ENCODE data around the gene ATP8A2. TPM values are rescaled to one million over a fixed set of nuclear protein-coding genes. Genes with fewer than 3 reads are reported as not detected.

ATP8A2 gene
- total RNA-seq, 1 donor from 2014 or later = 3.4 TPM

DNA sequence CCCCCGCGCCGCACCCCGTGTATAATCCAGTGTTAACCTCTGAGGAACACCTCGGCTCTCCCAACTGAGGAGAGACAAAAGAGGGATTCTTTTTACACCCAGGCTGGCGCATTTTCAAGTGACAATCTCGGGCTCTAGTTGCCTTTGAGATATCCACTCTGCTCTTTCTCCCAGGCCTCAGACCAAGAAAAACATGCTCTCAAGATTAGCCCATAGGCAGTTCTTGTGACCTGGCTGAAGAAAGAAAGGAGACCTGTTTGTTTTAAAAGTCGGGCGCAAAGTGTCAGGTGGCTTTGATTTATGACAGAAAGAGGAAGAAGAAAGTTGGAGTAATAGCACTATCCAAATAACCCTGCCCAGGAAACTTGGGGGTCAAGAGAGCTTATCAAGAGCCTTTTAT, 652.8 kb downstream of the ATP8A2 start:
- H3K9me3 Mint-ChIP-seq = no peaks in the 10 kb centered on the region
- peaks cover 33% of the 10 kb centered on the region for H3K4me1 Mint-ChIP-seq
- no peaks in the 10 kb centered on the region for H3K36me3 Mint-ChIP-seq (ENCODE audit: low read depth)
- H3K4me3 Mint-ChIP-seq = no peak overlapping the region
- no peak overlapping the region for H3K27ac Mint-ChIP-seq (ENCODE audit: unreplicated experiment)
- DNase-seq (ENCODE audit: low read depth, low spot score) = no peak
- TF ChIP-seq, protein P1, sequence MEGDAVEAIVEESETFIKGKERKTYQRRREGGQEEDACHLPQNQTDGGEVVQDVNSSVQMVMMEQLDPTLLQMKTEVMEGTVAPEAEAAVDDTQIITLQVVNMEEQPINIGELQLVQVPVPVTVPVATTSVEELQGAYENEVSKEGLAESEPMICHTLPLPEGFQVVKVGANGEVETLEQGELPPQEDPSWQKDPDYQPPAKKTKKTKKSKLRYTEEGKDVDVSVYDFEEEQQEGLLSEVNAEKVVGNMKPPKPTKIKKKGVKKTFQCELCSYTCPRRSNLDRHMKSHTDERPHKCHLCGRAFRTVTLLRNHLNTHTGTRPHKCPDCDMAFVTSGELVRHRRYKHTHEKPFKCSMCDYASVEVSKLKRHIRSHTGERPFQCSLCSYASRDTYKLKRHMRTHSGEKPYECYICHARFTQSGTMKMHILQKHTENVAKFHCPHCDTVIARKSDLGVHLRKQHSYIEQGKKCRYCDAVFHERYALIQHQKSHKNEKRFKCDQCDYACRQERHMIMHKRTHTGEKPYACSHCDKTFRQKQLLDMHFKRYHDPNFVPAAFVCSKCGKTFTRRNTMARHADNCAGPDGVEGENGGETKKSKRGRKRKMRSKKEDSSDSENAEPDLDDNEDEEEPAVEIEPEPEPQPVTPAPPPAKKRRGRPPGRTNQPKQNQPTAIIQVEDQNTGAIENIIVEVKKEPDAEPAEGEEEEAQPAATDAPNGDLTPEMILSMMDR (conservative IDR thresholded peaks at IDR 0.05) = no peak
- peaks cover 3% of the 10 kb centered on the region for H3K27me3 Mint-ChIP-seq (ENCODE audit: low read depth)

DNA sequence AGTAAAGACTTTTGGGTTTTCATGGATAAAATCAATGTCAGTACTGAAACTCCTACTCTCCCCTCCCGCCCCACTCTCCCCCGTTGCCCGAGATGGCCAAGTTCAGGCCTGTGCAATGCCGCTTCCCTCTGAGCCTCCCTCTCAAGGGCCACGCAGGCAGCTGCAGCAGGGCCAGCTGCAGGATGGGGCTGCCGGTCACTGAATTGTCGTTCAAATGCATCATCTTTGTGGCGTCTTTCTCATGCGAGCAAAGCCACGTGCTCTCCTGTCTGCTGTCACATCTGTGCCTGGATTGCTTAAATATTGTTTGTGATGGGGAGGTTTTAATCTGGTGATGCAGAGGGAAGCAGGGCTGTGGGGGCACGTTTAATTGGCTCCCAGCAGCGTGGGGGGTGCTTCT, 653.4 kb downstream of the ATP8A2 start:
- no peak overlapping the region for H3K4me3 Mint-ChIP-seq
- peaks cover 3% of the 10 kb centered on the region for H3K27me3 Mint-ChIP-seq (ENCODE audit: low read depth)
- no peak for DNase-seq (ENCODE audit: low read depth, low spot score)

DNA sequence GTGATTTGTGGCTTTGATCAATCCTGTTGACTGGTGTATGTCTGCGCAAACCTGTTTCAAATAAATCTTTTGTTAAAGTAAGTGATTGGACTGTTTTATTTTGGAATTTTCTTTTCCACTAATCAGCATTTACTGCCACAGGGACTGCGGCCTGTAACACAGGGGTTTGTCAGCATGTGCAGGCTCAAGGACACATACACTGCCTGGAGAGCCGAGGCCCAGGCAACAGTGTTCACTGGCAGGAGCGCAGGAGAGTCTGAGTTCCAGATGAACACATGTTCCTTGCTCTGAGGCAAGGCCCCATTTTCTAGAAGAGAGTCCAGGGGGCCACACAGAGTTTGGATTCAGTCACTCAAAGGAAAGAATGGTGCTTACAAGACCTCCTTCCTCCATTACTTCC, 654.0 kb downstream of the ATP8A2 start:
- peaks cover 3% of the 10 kb centered on the region for H3K27me3 Mint-ChIP-seq (ENCODE audit: low read depth)
- no peak for DNase-seq (ENCODE audit: low read depth, low spot score)
- H3K27ac Mint-ChIP-seq (ENCODE audit: unreplicated experiment) = no peak overlapping the region
- no peak overlapping the region for H3K4me3 Mint-ChIP-seq
- H3K36me3 Mint-ChIP-seq (ENCODE audit: low read depth) = no peaks in the 10 kb centered on the region
- peaks cover 8% of the 10 kb centered on the region for H3K9me3 Mint-ChIP-seq
- H3K4me1 Mint-ChIP-seq = peaks cover 26% of the 10 kb centered on the region
- TF ChIP-seq, protein P1 (conservative IDR thresholded peaks at IDR 0.05) = no peak

More for the DNA sequence above, 653.4 kb downstream of the ATP8A2 start:
- Mint-ChIP-seq H3K36me3 (ENCODE audit: low read depth) (no peaks in the 10 kb centered on the region), H3K4me1 (peaks cover 27% of the 10 kb centered on the region), H3K9me3 (peaks cover 3% of the 10 kb centered on the region), H3K27ac (ENCODE audit: unreplicated experiment) (no peak overlapping the region)
- TF ChIP-seq, protein P1 (conservative IDR thresholded peaks at IDR 0.05) = no peak

DNA sequence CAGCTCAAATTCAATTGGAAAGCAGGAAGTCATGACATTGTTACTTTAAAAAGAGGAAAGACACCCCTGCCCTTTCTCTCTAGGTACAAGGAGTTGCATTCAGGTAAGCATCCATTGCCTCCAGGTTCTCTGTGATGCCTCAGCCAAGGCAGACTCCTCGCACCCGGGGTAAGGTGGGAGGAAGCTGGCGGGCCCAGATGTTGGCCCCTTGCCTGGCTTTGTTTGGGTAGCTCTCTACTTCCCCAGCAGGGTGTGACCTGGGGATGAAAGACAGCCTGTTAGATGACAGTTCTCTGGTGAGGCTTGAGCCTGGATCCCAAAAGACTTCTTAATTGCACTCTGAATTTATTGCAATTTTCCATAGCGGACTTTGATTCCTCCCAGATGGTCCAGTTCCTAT, 654.4 kb downstream of the ATP8A2 start:
- no peak for DNase-seq (ENCODE audit: low read depth, low spot score)
- H3K36me3 Mint-ChIP-seq (ENCODE audit: low read depth) = no peaks in the 10 kb centered on the region
- TF ChIP-seq, protein P1 (conservative IDR thresholded peaks at IDR 0.05) = no peak
- no peak overlapping the region for H3K4me3 Mint-ChIP-seq
- H3K27ac Mint-ChIP-seq (ENCODE audit: unreplicated experiment) = no peak overlapping the region
- H3K9me3 Mint-ChIP-seq = peaks cover 9% of the 10 kb centered on the region
- H3K4me1 Mint-ChIP-seq = peaks cover 26% of the 10 kb centered on the region
- peaks cover 3% of the 10 kb centered on the region for H3K27me3 Mint-ChIP-seq (ENCODE audit: low read depth)

DNA sequence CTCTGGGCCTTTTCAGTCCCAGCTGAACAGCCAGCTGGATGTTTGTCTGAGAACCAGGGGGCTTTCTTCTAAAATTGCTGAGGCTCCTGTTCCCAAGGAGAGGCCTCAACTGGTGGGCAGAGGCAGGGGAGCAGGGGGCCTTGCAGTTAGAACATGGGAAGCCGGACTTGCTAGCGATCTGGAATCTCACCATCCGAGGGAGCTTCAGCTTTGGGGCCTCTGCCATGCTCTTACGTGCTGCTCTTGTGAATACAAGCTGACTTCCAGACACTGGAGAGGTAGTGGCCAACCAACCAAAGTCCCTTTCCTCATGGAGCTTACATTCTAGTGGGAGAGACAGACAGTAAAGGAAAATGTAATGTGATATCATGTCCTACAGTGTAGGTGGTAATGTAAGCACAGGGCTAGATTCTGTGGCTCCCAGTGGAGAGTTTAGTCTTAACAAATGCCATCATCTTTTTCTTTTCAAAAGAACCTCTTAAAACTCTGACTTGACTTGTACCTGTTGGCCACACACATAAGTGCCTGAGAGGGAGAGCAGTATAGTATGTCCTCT, 657.9 kb downstream of the ATP8A2 start:
- TF ChIP-seq, protein P1 (conservative IDR thresholded peaks at IDR 0.05) = no peak
- no peak for DNase-seq (ENCODE audit: low read depth, low spot score)
- Mint-ChIP-seq H3K9me3 (peaks cover 9% of the 10 kb centered on the region), H3K36me3 (ENCODE audit: low read depth) (no peaks in the 10 kb centered on the region), H3K27me3 (ENCODE audit: low read depth) (peaks cover 3% of the 10 kb centered on the region), H3K4me1 (peaks cover 8% of the 10 kb centered on the region), H3K27ac (ENCODE audit: unreplicated experiment) (no peak overlapping the region), H3K4me3 (no peak overlapping the region)
